MG63 (cell line): Measurements from ENCODE around the gene BUB1B. TPM values are rescaled to one million over a fixed set of nuclear protein-coding genes. Genes with fewer than 3 reads are reported as not detected.

Experiments used
- DNase-seq: peaks from one replicate; pipeline ENCODE4 v3.0.0-alpha.2; 2020
- H3K27me3 ChIP-seq: fragments of 250-450 bp; sonication (Bioruptor Pico); 2 replicates; pipeline ENCODE4 v1.5.1; 2020; ENCODE audit warnings: mild to moderate bottlenecking, moderate library complexity
- H3K36me3 ChIP-seq: fragments of 250-450 bp; sonication (Bioruptor Pico); 2 replicates; pipeline ENCODE4 v1.5.1; 2020; ENCODE audit warnings: mild to moderate bottlenecking, moderate library complexity
- H3K4me3 ChIP-seq: fragments of 250-450 bp; sonication (Bioruptor Pico); 2 replicates; pipeline ENCODE4 v1.5.1; 2020; ENCODE audit warnings: mild to moderate bottlenecking, moderate library complexity
- H3K9me3 ChIP-seq: fragments of 250-450 bp; sonication (Bioruptor Pico); 2 replicates; pipeline ENCODE4 v1.5.1; 2020; ENCODE audit warnings: mild to moderate bottlenecking, moderate library complexity
- total RNA-seq: library from RNA; depleted of rRNA; stranded (reverse); fragments of >200 nt; shearing (Covaris generic); gene quantifications from 2 replicates; pipeline ENCODE4 v1.2.3, GENCODE V29; 2014; ENCODE audit warnings: low replicate concordance

The BUB1B gene
- total RNA-seq, 1 experiment from 2014 or later, result 49.2 TPM

- Histone ChIP-seq H3K9me3 (no peaks in the 10 kb centered on the region), H3K36me3 (peaks cover 80% of the 10 kb centered on the region), H3K27me3 (no peaks in the 10 kb centered on the region), H3K4me3 (no peak overlapping the region)
- DNase-seq, result no peak
Observed at GRCh38 chr15:40219801-40220200, 58.9 kb downstream of the BUB1B start.

GRCh38 chr15:40222131-40222530 lies 61.3 kb downstream of the BUB1B start:
- Histone ChIP-seq H3K27me3 (no peaks in the 10 kb centered on the region), H3K36me3 (peaks cover 67% of the 10 kb centered on the region), H3K9me3 (no peaks in the 10 kb centered on the region), H3K4me3 (no peak overlapping the region)
- DNase-seq, result no peak

GRCh38 chr15:40226736-40227135 lies 65.9 kb downstream of the BUB1B start:
- no peak for DNase-seq
- H3K9me3 ChIP-seq, result no peaks in the 10 kb centered on the region
- no peaks in the 10 kb centered on the region for H3K27me3 ChIP-seq
- H3K4me3 ChIP-seq, result no peak overlapping the region
- H3K36me3 ChIP-seq, result peaks cover 29% of the 10 kb centered on the region

- Histone ChIP-seq H3K9me3 (no peaks in the 10 kb centered on the region), H3K27me3 (no peaks in the 10 kb centered on the region), H3K36me3 (peaks cover 9% of the 10 kb centered on the region), H3K4me3 (no peak overlapping the region)
- DNase-seq, result no peak
Observed at GRCh38 chr15:40229316-40229715, 68.4 kb downstream of the BUB1B start.

- Histone ChIP-seq H3K9me3 (no peaks in the 10 kb centered on the region), H3K4me3 (no peak overlapping the region), H3K27me3 (no peaks in the 10 kb centered on the region), H3K36me3 (peaks cover 8% of the 10 kb centered on the region)
- DNase-seq, result no peak
Observed at GRCh38 chr15:40229956-40230355, 69.1 kb downstream of the BUB1B start.

GRCh38 chr15:40232625-40233070 lies 71.8 kb downstream of the BUB1B start:
- peak; percentile 86 for DNase-seq
- Histone ChIP-seq H3K9me3 (no peaks in the 10 kb centered on the region), H3K36me3 (peaks cover 8% of the 10 kb centered on the region), H3K27me3 (no peaks in the 10 kb centered on the region), H3K4me3 (no peak overlapping the region)

GRCh38 chr15:40233727-40234577 lies 73.1 kb downstream of the BUB1B start:
- Histone ChIP-seq H3K27me3 (no peaks in the 10 kb centered on the region), H3K36me3 (peaks cover 4% of the 10 kb centered on the region), H3K4me3 (no peak overlapping the region), H3K9me3 (no peaks in the 10 kb centered on the region)
- no peak for DNase-seq

- no peaks in the 10 kb centered on the region for H3K9me3 ChIP-seq
- no peaks in the 10 kb centered on the region; the same call in 1 of the 2 replicates for H3K36me3 ChIP-seq
- no peaks in the 10 kb centered on the region for H3K27me3 ChIP-seq
- no peak for DNase-seq
- H3K4me3 ChIP-seq, result no peak overlapping the region
Observed at GRCh38 chr15:40234783-40235182, 73.9 kb downstream of the BUB1B start.

- Histone ChIP-seq H3K36me3 (no peaks in the 10 kb centered on the region; the same call in 1 of the 2 replicates), H3K9me3 (no peaks in the 10 kb centered on the region), H3K4me3 (no peak overlapping the region), H3K27me3 (no peaks in the 10 kb centered on the region)
- no peak for DNase-seq
Observed at GRCh38 chr15:40235201-40235885, 74.5 kb downstream of the BUB1B start.

GRCh38 chr15:40238532-40239403 lies 77.9 kb downstream of the BUB1B start, which contains the start of gene PAK6:
Gene PAK6, plus strand, starts transcription at chr15:40239063. Its CDS starts 25,723 bp downstream, at chr15:40264786.
- Histone ChIP-seq H3K36me3 (no peaks in the 10 kb centered on the region), H3K4me3 (peak within 1 kb of the TSS; percentile 17; the same call in 1 of the 2 replicates), H3K27me3 (no peaks in the 10 kb centered on the region), H3K9me3 (no peaks in the 10 kb centered on the region)
- peak; percentile 82 for DNase-seq

GRCh38 chr15:40239404-40239692 lies 78.5 kb downstream of the BUB1B start:
- Histone ChIP-seq H3K27me3 (no peaks in the 10 kb centered on the region), H3K9me3 (no peaks in the 10 kb centered on the region), H3K4me3 (no peak overlapping the region), H3K36me3 (no peaks in the 10 kb centered on the region)
- DNase-seq, result no peak

- H3K9me3 ChIP-seq, result no peaks in the 10 kb centered on the region
- no peak overlapping the region for H3K4me3 ChIP-seq
- H3K27me3 ChIP-seq, result no peaks in the 10 kb centered on the region
- H3K36me3 ChIP-seq, result no peaks in the 10 kb centered on the region
- no peak for DNase-seq
Observed at GRCh38 chr15:40239693-40240618, 79.1 kb downstream of the BUB1B start.

GRCh38 chr15:40240619-40241221 lies 79.9 kb downstream of the BUB1B start:
- Histone ChIP-seq H3K9me3 (no peaks in the 10 kb centered on the region), H3K27me3 (no peaks in the 10 kb centered on the region), H3K4me3 (no peak overlapping the region), H3K36me3 (no peaks in the 10 kb centered on the region)
- peak; percentile 41 for DNase-seq

- H3K27me3 ChIP-seq, result no peaks in the 10 kb centered on the region
- DNase-seq, result no peak
- H3K4me3 ChIP-seq, result no peak overlapping the region
- H3K36me3 ChIP-seq, result no peaks in the 10 kb centered on the region
- no peaks in the 10 kb centered on the region for H3K9me3 ChIP-seq
Observed at GRCh38 chr15:40241269-40242212, 80.7 kb downstream of the BUB1B start.

- Histone ChIP-seq H3K36me3 (no peaks in the 10 kb centered on the region), H3K4me3 (no peak overlapping the region), H3K9me3 (no peaks in the 10 kb centered on the region), H3K27me3 (no peaks in the 10 kb centered on the region)
- no peak for DNase-seq
Observed at GRCh38 chr15:40242213-40242599, 81.3 kb downstream of the BUB1B start.
